Measurements from ENCODE around the gene TSNAX.

DNA sequence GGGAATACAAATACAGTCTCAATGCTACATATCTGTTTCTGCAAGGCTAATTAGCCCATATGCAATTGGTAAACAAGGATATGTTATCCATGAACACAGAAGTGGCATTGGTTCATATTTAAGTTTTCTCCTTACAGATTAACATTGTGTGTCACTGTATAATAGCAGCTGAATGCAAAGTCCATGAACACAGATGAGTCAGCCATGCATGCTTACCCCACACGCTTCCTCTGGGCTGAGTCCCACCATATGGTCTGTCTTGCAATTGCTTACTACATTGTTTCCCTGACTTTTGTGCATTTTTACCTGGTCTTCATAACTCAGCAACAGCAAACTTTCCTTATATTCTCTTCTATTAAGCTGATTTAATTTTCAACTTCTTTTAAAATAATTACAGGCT, 41.5 kb upstream of the TSNAX start:
- no peak for TF ChIP-seq POLR2AphosphoS5 (IDR thresholded peaks at IDR 0.05)
- no peak for TF ChIP-seq CTCF (IDR thresholded peaks at IDR 0.05)
- no peak for TF ChIP-seq EP300 (IDR thresholded peaks at IDR 0.05)
- TF ChIP-seq POLR2A (IDR thresholded peaks at IDR 0.05) = no peak

Data from sigmoid colon (tissue), 4 donors.